IPS-15b (cell line): ENCODE results near the gene TAOK1.

Experiments
- H3K27me3 ChIP-seq: one replicate; pipeline ENCODE4 v1.6.1; 2013; ENCODE audit warnings: low read length; ENCODE audit not compliant: control insufficient read depth, insufficient read depth
- H3K36me3 ChIP-seq: one replicate; pipeline ENCODE4 v1.6.1; 2013; ENCODE audit warnings: low read length; ENCODE audit not compliant: control insufficient read depth, insufficient read depth
- H3K4me1 ChIP-seq: one replicate; pipeline ENCODE4 v1.6.1; 2013; ENCODE audit warnings: mild to moderate bottlenecking, low read length; ENCODE audit not compliant: control insufficient read depth, insufficient read depth
- H3K4me3 ChIP-seq: one replicate; pipeline ENCODE4 v1.5.1; 2013; ENCODE audit warnings: low read depth, low read length
- H3K9ac ChIP-seq: one replicate; pipeline ENCODE4 v1.6.1; 2013; ENCODE audit warnings: low read depth, mild to moderate bottlenecking, low read length
- H3K9me3 ChIP-seq: one replicate; pipeline ENCODE4 v1.6.1; 2013; ENCODE audit warnings: mild to moderate bottlenecking, low read length; ENCODE audit not compliant: control insufficient read depth, insufficient read depth

Gene TAOK1

GRCh38 chr17:29409963-29410362 is 19.8 kb downstream of the TAOK1 start:
- Histone ChIP-seq H3K9me3 (no peaks in the 10 kb centered on the region), H3K9ac (no peak overlapping the region), H3K27me3 (no peaks in the 10 kb centered on the region), H3K36me3 (no peaks in the 10 kb centered on the region), H3K4me3 (no peak overlapping the region), H3K4me1 (no peaks in the 10 kb centered on the region)

- Histone ChIP-seq H3K27me3 (no peaks in the 10 kb centered on the region), H3K4me1 (no peaks in the 10 kb centered on the region), H3K9ac (no peak overlapping the region), H3K9me3 (no peaks in the 10 kb centered on the region), H3K36me3 (no peaks in the 10 kb centered on the region), H3K4me3 (no peak overlapping the region)
Observed at GRCh38 chr17:29412780-29413565, 22.8 kb downstream of the TAOK1 start.

GRCh38 chr17:29420128-29420527 is 30.0 kb downstream of the TAOK1 start:
- Histone ChIP-seq H3K27me3 (no peaks in the 10 kb centered on the region), H3K4me1 (no peaks in the 10 kb centered on the region), H3K4me3 (no peak overlapping the region), H3K9ac (no peak overlapping the region), H3K9me3 (no peaks in the 10 kb centered on the region), H3K36me3 (no peaks in the 10 kb centered on the region)

GRCh38 chr17:29430275-29430674 is 40.1 kb downstream of the TAOK1 start:
- Histone ChIP-seq H3K9me3 (no peaks in the 10 kb centered on the region), H3K4me3 (no peak overlapping the region), H3K9ac (no peak overlapping the region), H3K27me3 (no peaks in the 10 kb centered on the region), H3K4me1 (no peaks in the 10 kb centered on the region), H3K36me3 (no peaks in the 10 kb centered on the region)

- H3K9ac ChIP-seq = no peak overlapping the region
- no peaks in the 10 kb centered on the region for H3K27me3 ChIP-seq
- no peak overlapping the region for H3K4me3 ChIP-seq
- no peaks in the 10 kb centered on the region for H3K4me1 ChIP-seq
- H3K9me3 ChIP-seq = no peaks in the 10 kb centered on the region
- no peaks in the 10 kb centered on the region for H3K36me3 ChIP-seq
Observed at GRCh38 chr17:29433541-29433940, 43.4 kb downstream of the TAOK1 start.

- Histone ChIP-seq H3K27me3 (no peaks in the 10 kb centered on the region), H3K4me3 (no peak overlapping the region), H3K36me3 (no peaks in the 10 kb centered on the region), H3K9me3 (no peaks in the 10 kb centered on the region), H3K4me1 (no peaks in the 10 kb centered on the region), H3K9ac (no peak overlapping the region)
Observed at GRCh38 chr17:29434550-29434949, 44.4 kb downstream of the TAOK1 start.

GRCh38 chr17:29442451-29442850 is 52.3 kb downstream of the TAOK1 start:
- H3K27me3 ChIP-seq = no peaks in the 10 kb centered on the region

GRCh38 chr17:29443041-29443739 is 53.0 kb downstream of the TAOK1 start:
- no peak overlapping the region for H3K9ac ChIP-seq
- no peaks in the 10 kb centered on the region for H3K36me3 ChIP-seq
- no peak overlapping the region for H3K4me3 ChIP-seq
- no peaks in the 10 kb centered on the region for H3K4me1 ChIP-seq
- H3K27me3 ChIP-seq = no peaks in the 10 kb centered on the region
- H3K9me3 ChIP-seq = no peaks in the 10 kb centered on the region

More at GRCh38 chr17:29442451-29442850, 52.3 kb downstream of the TAOK1 start:
- H3K9ac ChIP-seq = no peak overlapping the region
- H3K4me3 ChIP-seq = no peak overlapping the region
- H3K9me3 ChIP-seq = no peaks in the 10 kb centered on the region
- no peaks in the 10 kb centered on the region for H3K4me1 ChIP-seq
- H3K36me3 ChIP-seq = no peaks in the 10 kb centered on the region

GRCh38 chr17:29444589-29444988 is 54.4 kb downstream of the TAOK1 start:
- no peaks in the 10 kb centered on the region for H3K27me3 ChIP-seq
- no peaks in the 10 kb centered on the region for H3K4me1 ChIP-seq
- no peaks in the 10 kb centered on the region for H3K9me3 ChIP-seq
- H3K36me3 ChIP-seq = no peaks in the 10 kb centered on the region
- no peak overlapping the region for H3K4me3 ChIP-seq
- H3K9ac ChIP-seq = no peak overlapping the region

- Histone ChIP-seq H3K9me3 (no peaks in the 10 kb centered on the region), H3K4me3 (no peak overlapping the region), H3K27me3 (no peaks in the 10 kb centered on the region), H3K4me1 (no peaks in the 10 kb centered on the region), H3K9ac (no peak overlapping the region), H3K36me3 (no peaks in the 10 kb centered on the region)
Observed at GRCh38 chr17:29445844-29446243, 55.7 kb downstream of the TAOK1 start.

GRCh38 chr17:29449865-29450671 is 59.9 kb downstream of the TAOK1 start:
- no peak overlapping the region for H3K9ac ChIP-seq
- no peak overlapping the region for H3K4me3 ChIP-seq
- peaks cover 3% of the 10 kb centered on the region for H3K36me3 ChIP-seq
- H3K27me3 ChIP-seq = no peaks in the 10 kb centered on the region
- H3K4me1 ChIP-seq = no peaks in the 10 kb centered on the region
- H3K9me3 ChIP-seq = no peaks in the 10 kb centered on the region
